HEK293 (cell line): ENCODE data around the gene EGR1.
A peak's percentile ranks its signal among the peaks of the same experiment; 100 is the strongest.

ENCODE experiments used
- CTCF ChIA-PET: fragments of 350-600 bp; formaldehyde crosslinking; extraction: SDS; loops from one replicate; lab custom pipeline; 2021; ENCODE audit warnings: antibody characterized with exemption; lab: Yijun Ruan, JAX
- POLR2A ChIA-PET: fragments of 300-600 bp; formaldehyde crosslinking; extraction: SDS; loops from one replicate; lab custom pipeline; 2020; ENCODE audit warnings: antibody characterized with exemption, inconsistent platforms; lab: Yijun Ruan, JAX
- H3K27ac ChIP-seq: fragments of 200-500 bp; sonication (Bioruptor generic); 2 replicates; pipeline ENCODE4 v1.5.1; 2014; ENCODE audit warnings: low read depth, low read length, control low read depth, inconsistent platforms; ENCODE audit errors: extremely low read depth
- H3K36me3 ChIP-seq, 2 experiments: fragments of 200-500 bp in 1 of 2; sonication (Bioruptor generic) in 1 of 2; 1 replicate in 1 of 2; 2 replicates in 1 of 2; pipeline ENCODE4 v1.5.1; 2014 to 2017; ENCODE audit warnings: inconsistent platforms in 2 of 2, low read length in 2 of 2; ENCODE audit not compliant: control insufficient read depth in 2 of 2, insufficient read depth in 1 of 2
- H3K4me1 ChIP-seq: fragments of 200-500 bp; sonication (Bioruptor generic); 2 replicates; pipeline ENCODE4 v1.5.1; 2014; ENCODE audit warnings: mild to moderate bottlenecking, low read length, inconsistent platforms; ENCODE audit not compliant: control insufficient read depth, insufficient read depth
- H3K4me3 ChIP-seq: 2 replicates; pipeline ENCODE4 v1.5.1; 2011; ENCODE audit warnings: low read depth, mild to moderate bottlenecking, control low read depth, low read length, moderate library complexity
- H3K9me3 ChIP-seq: fragments of 200-500 bp; sonication (Bioruptor generic); 2 replicates; pipeline ENCODE4 v1.5.1; 2014; ENCODE audit warnings: low read depth, low read length, inconsistent platforms; ENCODE audit not compliant: control insufficient read depth, insufficient read depth
- EGR2 ChIP-seq: fragments of 450-650 bp; formaldehyde crosslinking; IDR thresholded peaks from 2 replicates; pipeline ENCODE4 v1.5.1; 2016; ENCODE audit warnings: low read depth, missing biosample characterization, missing genetic modification characterization
- GLIS2 ChIP-seq: fragments of 450-650 bp; formaldehyde crosslinking; IDR thresholded peaks from 2 replicates; pipeline ENCODE4 v1.5.1; 2016; ENCODE audit warnings: missing biosample characterization, missing genetic modification characterization
- KLF1 ChIP-seq: fragments of 450-650 bp; formaldehyde crosslinking; IDR thresholded peaks from 2 replicates; pipeline ENCODE4 v1.5.1; 2016; ENCODE audit warnings: missing biosample characterization, missing genetic modification characterization
- KLF7 ChIP-seq: fragments of 450-650 bp; formaldehyde crosslinking; IDR thresholded peaks from 2 replicates; pipeline ENCODE4 v1.5.1; 2016; ENCODE audit warnings: missing biosample characterization, missing genetic modification characterization, borderline replicate concordance
- KLF9 ChIP-seq: fragments of 450-650 bp; formaldehyde crosslinking; IDR thresholded peaks from 2 replicates; pipeline ENCODE4 v1.5.1; 2016; ENCODE audit warnings: missing biosample characterization, missing genetic modification characterization, low read depth
- REPIN1 ChIP-seq: fragments of 450-650 bp; formaldehyde crosslinking; IDR thresholded peaks from 2 replicates; pipeline ENCODE4 v1.5.1; 2017; ENCODE audit warnings: missing biosample characterization, missing genetic modification characterization, low read depth
- SP3 ChIP-seq: fragments of 450-650 bp; formaldehyde crosslinking; IDR thresholded peaks from 2 replicates; pipeline ENCODE4 v1.5.1; 2016; ENCODE audit warnings: missing biosample characterization, missing genetic modification characterization
- YY2 ChIP-seq: fragments of 450-650 bp; formaldehyde crosslinking; IDR thresholded peaks from 2 replicates; pipeline ENCODE4 v1.5.1; 2016; ENCODE audit warnings: missing biosample characterization, missing genetic modification characterization
- ZNF114 ChIP-seq: fragments of 450-650 bp; formaldehyde crosslinking; IDR thresholded peaks from 2 replicates; pipeline ENCODE4 v1.5.0; 2017; ENCODE audit warnings: missing biosample characterization, missing genetic modification characterization
- ZNF366 ChIP-seq: fragments of 450-650 bp; formaldehyde crosslinking; conservative IDR thresholded peaks from 2 replicates; pipeline ENCODE4 v1.5.1; 2016; ENCODE audit warnings: missing biosample characterization, missing genetic modification characterization
- ZNF426 ChIP-seq: fragments of 450-650 bp; formaldehyde crosslinking; IDR thresholded peaks from 2 replicates; pipeline ENCODE4 v1.5.1; 2017; ENCODE audit warnings: missing biosample characterization, missing genetic modification characterization, mild to moderate bottlenecking, inconsistent platforms, moderate library complexity
- ZNF473 ChIP-seq: fragments of 450-650 bp; formaldehyde crosslinking; IDR thresholded peaks from 2 replicates; pipeline ENCODE4 v1.5.1; 2017; ENCODE audit warnings: missing biosample characterization, missing genetic modification characterization
- ZNF623 ChIP-seq: fragments of 450-650 bp; formaldehyde crosslinking; IDR thresholded peaks from 2 replicates; pipeline ENCODE4 v1.5.1; 2016; ENCODE audit warnings: missing biosample characterization, missing genetic modification characterization
- ZNF792 ChIP-seq: fragments of 450-650 bp; formaldehyde crosslinking; IDR thresholded peaks from 2 replicates; pipeline ENCODE4 v1.5.1; 2016; ENCODE audit warnings: missing biosample characterization, missing genetic modification characterization
- ZNF830 ChIP-seq: fragments of 450-650 bp; IDR thresholded peaks from 2 replicates; pipeline ENCODE4 v1.5.0; 2018; ENCODE audit warnings: missing biosample characterization, missing genetic modification characterization, low read depth, mild to moderate bottlenecking, moderate library complexity
- TF ChIP-seq, protein P1 (sequence below): fragments of 450-650 bp; formaldehyde crosslinking; conservative IDR thresholded peaks from 2 replicates; pipeline ENCODE4 v1.5.1; 2016; ENCODE audit warnings: low read depth, missing biosample characterization, missing genetic modification characterization
- TF ChIP-seq, protein P2 (sequence below): fragments of 450-650 bp; formaldehyde crosslinking; IDR thresholded peaks from 2 replicates; pipeline ENCODE4 v1.5.1; 2016; ENCODE audit warnings: missing biosample characterization, missing genetic modification characterization, borderline replicate concordance
- TF ChIP-seq, protein P3 (sequence below): fragments of 450-650 bp; formaldehyde crosslinking; IDR thresholded peaks from 2 replicates; pipeline ENCODE4 v1.5.1; 2016; ENCODE audit warnings: missing biosample characterization, missing genetic modification characterization
- TF ChIP-seq, protein P4 (sequence below): fragments of 450-650 bp; formaldehyde crosslinking; IDR thresholded peaks from 2 replicates; pipeline ENCODE4 v1.5.1; 2016; ENCODE audit warnings: missing biosample characterization, missing genetic modification characterization

EGR1 gene

DNA sequence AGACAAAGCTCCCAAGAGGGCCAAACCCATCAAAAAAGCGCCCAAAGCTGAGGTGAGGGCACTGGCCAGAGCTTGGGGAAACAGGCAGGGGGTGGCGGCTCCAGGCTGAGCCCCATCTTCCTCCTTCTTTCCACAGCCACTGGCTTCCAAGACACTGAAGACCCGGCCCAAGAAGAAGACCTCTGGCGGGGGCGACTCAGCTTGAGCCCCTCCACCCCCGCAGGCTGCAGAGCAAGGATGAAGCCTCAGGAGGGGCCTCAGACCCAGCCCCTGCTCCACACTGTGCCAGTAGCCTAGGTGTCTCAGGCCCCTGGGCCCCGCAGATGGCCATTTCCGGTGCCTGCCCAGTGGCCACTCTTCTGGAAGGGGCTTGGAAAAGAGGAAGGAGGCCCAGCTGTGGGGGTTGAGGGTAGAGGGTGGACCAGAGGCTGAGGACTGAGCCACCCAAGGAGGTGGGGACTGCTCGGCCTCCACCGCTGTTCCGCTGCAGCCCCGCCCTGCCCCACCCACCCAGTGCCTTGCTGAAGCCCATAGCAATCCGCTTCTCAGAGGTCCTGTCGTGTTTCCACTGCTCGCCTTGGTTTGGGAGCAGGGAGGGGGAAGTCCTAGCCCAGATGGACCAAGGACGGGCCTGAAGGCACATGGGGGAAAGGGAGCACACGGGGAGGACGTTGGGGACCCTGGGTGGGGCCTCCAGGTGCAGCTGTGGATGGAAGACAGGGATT, 19.6 kb upstream of the EGR1 start:
- no peaks in the 10 kb centered on the region for H3K9me3 ChIP-seq
- H3K4me1 ChIP-seq, result 0 out of 2 replicates have a peak, but pooled peaks cover 2% of the 10 kb centered on the region
- TF ChIP-seq KLF1 (peak; percentile 93), KLF7 (tag by site-specific recombination) (0 out of 2 replicates have a peak, but pooled peaks have one; percentile 34), KLF9 (tag by site-specific recombination) (0 out of 2 replicates have a peak, but pooled peaks have one; percentile 36), ZNF623 (tag by site-specific recombination) (no peak), REPIN1 (tag by site-specific recombination) (no peak), ZNF830 (no peak), SP3 (tag by site-specific recombination) (no peak), ZNF114 (tag by site-specific recombination) (no peak), EGR2 (tag by site-specific recombination) (0 out of 2 replicates have a peak, but pooled peaks have one; percentile 14), ZNF792 (no peak), YY2 (tag by site-specific recombination) (no peak)
- TF ChIP-seq, protein P1, sequence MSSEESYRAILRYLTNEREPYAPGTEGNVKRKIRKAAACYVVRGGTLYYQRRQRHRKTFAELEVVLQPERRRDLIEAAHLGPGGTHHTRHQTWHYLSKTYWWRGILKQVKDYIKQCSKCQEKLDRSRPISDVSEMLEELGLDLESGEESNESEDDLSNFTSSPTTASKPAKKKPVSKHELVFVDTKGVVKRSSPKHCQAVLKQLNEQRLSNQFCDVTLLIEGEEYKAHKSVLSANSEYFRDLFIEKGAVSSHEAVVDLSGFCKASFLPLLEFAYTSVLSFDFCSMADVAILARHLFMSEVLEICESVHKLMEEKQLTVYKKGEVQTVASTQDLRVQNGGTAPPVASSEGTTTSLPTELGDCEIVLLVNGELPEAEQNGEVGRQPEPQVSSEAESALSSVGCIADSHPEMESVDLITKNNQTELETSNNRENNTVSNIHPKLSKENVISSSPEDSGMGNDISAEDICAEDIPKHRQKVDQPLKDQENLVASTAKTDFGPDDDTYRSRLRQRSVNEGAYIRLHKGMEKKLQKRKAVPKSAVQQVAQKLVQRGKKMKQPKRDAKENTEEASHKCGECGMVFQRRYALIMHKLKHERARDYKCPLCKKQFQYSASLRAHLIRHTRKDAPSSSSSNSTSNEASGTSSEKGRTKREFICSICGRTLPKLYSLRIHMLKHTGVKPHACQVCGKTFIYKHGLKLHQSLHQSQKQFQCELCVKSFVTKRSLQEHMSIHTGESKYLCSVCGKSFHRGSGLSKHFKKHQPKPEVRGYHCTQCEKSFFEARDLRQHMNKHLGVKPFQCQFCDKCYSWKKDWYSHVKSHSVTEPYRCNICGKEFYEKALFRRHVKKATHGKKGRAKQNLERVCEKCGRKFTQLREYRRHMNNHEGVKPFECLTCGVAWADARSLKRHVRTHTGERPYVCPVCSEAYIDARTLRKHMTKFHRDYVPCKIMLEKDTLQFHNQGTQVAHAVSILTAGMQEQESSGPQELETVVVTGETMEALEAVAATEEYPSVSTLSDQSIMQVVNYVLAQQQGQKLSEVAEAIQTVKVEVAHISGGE (tag by site-specific recombination), result no peak
- TF ChIP-seq, protein P2, sequence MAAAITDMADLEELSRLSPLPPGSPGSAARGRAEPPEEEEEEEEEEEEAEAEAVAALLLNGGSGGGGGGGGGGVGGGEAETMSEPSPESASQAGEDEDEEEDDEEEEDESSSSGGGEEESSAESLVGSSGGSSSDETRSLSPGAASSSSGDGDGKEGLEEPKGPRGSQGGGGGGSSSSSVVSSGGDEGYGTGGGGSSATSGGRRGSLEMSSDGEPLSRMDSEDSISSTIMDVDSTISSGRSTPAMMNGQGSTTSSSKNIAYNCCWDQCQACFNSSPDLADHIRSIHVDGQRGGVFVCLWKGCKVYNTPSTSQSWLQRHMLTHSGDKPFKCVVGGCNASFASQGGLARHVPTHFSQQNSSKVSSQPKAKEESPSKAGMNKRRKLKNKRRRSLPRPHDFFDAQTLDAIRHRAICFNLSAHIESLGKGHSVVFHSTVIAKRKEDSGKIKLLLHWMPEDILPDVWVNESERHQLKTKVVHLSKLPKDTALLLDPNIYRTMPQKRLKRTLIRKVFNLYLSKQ (tag by site-specific recombination), result no peak
- TF ChIP-seq, protein P3, sequence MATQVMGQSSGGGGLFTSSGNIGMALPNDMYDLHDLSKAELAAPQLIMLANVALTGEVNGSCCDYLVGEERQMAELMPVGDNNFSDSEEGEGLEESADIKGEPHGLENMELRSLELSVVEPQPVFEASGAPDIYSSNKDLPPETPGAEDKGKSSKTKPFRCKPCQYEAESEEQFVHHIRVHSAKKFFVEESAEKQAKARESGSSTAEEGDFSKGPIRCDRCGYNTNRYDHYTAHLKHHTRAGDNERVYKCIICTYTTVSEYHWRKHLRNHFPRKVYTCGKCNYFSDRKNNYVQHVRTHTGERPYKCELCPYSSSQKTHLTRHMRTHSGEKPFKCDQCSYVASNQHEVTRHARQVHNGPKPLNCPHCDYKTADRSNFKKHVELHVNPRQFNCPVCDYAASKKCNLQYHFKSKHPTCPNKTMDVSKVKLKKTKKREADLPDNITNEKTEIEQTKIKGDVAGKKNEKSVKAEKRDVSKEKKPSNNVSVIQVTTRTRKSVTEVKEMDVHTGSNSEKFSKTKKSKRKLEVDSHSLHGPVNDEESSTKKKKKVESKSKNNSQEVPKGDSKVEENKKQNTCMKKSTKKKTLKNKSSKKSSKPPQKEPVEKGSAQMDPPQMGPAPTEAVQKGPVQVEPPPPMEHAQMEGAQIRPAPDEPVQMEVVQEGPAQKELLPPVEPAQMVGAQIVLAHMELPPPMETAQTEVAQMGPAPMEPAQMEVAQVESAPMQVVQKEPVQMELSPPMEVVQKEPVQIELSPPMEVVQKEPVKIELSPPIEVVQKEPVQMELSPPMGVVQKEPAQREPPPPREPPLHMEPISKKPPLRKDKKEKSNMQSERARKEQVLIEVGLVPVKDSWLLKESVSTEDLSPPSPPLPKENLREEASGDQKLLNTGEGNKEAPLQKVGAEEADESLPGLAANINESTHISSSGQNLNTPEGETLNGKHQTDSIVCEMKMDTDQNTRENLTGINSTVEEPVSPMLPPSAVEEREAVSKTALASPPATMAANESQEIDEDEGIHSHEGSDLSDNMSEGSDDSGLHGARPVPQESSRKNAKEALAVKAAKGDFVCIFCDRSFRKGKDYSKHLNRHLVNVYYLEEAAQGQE (tag by site-specific recombination), result no peak
- CTCF ChIA-PET, result interaction anchor here (0.8 to 0.9 kb wide), 2 partner anchors 57 to 93 kb away, joined by 3 read pairs; partner anchors contain the start of gene KDM3B
- peaks cover 0 to 30% of the 10 kb centered on the region in 2 experiments; a peak in 2 of 3 replicates for H3K36me3 ChIP-seq
- H3K27ac ChIP-seq, result no peak overlapping the region
- POLR2A ChIA-PET, result interaction anchor here (1.3 kb wide), 1 partner anchor 19 kb away, joined by 4 read pairs; the partner anchor contains the start of gene EGR1
- no peak overlapping the region for H3K4me3 ChIP-seq

DNA sequence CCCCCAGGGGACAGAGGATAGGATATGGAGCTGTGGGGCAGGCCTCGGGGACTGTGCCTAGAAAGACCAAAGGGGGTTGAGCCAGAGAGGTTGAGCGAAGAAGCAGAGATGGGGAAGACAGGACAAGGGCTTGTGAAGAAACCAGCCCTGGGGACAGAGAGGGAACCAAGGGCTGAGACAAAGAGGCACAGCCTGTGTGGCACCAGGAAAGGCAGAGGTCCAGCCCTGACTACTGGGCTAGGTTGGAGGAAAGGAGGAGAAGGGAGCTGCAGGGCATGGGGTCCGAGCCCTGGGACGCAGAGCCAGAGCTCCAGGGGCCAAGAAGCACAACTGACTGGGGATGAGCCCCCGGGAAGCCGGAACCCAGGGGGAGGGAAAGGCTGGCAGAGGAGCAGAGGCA, 17.2 kb upstream of the EGR1 start:
- Histone ChIP-seq H3K4me1 (0 out of 2 replicates have a peak, but pooled peaks cover 2% of the 10 kb centered on the region), H3K36me3 (peaks cover 0 to 17% of the 10 kb centered on the region in 2 experiments; a peak in 2 of 3 replicates), H3K27ac (no peak overlapping the region), H3K9me3 (no peaks in the 10 kb centered on the region)
- POLR2A ChIA-PET, result interaction anchor here (3.6 kb wide), 1 partner anchor 17 kb away, joined by 21 read pairs; the partner anchor contains the start of gene EGR1
- CTCF ChIA-PET, result interaction anchor here (0.5 to 5.4 kb wide), 9 partner anchors 15 to 355 kb away, joined by 3 to 110 read pairs (median 5); partner anchors contain the start of gene EGR1
- TF ChIP-seq ZNF366, result peak; percentile 37; the same call in 1 of the 2 replicates
- TF ChIP-seq, protein P4, sequence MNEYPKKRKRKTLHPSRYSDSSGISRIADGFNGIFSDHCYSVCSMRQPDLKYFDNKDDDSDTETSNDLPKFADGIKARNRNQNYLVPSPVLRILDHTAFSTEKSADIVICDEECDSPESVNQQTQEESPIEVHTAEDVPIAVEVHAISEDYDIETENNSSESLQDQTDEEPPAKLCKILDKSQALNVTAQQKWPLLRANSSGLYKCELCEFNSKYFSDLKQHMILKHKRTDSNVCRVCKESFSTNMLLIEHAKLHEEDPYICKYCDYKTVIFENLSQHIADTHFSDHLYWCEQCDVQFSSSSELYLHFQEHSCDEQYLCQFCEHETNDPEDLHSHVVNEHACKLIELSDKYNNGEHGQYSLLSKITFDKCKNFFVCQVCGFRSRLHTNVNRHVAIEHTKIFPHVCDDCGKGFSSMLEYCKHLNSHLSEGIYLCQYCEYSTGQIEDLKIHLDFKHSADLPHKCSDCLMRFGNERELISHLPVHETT (tag by site-specific recombination), result no peak
- TF ChIP-seq ZNF473 (tag by site-specific recombination), result no peak
- TF ChIP-seq GLIS2 (tag by site-specific recombination), result 0 out of 2 replicates have a peak, but pooled peaks have one; percentile 22
- no peak for TF ChIP-seq ZNF426 (tag by site-specific recombination)
- TF ChIP-seq, all 188 proteins: peak for 2
- no peak overlapping the region for H3K4me3 ChIP-seq
